HepG2 (cell line): Measurements from ENCODE around the gene FAM171A2. TPM values are rescaled to one million over a fixed set of nuclear protein-coding genes. Genes with fewer than 3 reads are reported as not detected.

Experiments
- ATAC-seq: fragments of 200-7000 bp; cut with Tn5 transposase; 3 replicates; pipeline ENCODE4 v1.9.1; 2020; ENCODE audit warnings: mild to moderate bottlenecking, moderate library complexity
- BruUV-seq: library from RNA; stranded (reverse); fragments of 400-500 nt; replicated peaks from 2 replicates; lab custom pipeline; 2021; lab: Mats Ljungman, UMichigan
- CTCF ChIA-PET: fragments of 300-600 bp; formaldehyde crosslinking; extraction: SDS; loops from one replicate; lab custom pipeline; 2021; ENCODE audit warnings: low total read pairs, inconsistent platforms, low intra/inter-chr PET ratio; lab: Yijun Ruan, JAX
- POLR2A ChIA-PET: fragments of 350-600 bp; sonication (Branson Sonifier 250); formaldehyde crosslinking; loops from one replicate; lab custom pipeline; 2020; ENCODE audit warnings: antibody characterized with exemption, inconsistent platforms; lab: Yijun Ruan, JAX
- DNase-seq: peaks from one replicate; pipeline ENCODE4 v3.0.0-alpha.2; 2015; ENCODE audit warnings: low spot score
- FAIRE-seq: peaks from 3 replicates; lab custom pipeline; 2011; peaks lifted over from hg19 to GRCh38; lab: Jason Lieb, UNC
- H2AFZ ChIP-seq: one replicate; pipeline ENCODE4 v1.6.1; 2011; ENCODE audit warnings: low read length, inconsistent platforms
- H3K27ac ChIP-seq: fragments of 300-600 bp; 3 replicates; pipeline ENCODE4 v1.8.0; 2011; ENCODE audit warnings: mixed run types, mild to moderate bottlenecking, mixed read lengths, low read length, inconsistent platforms; ENCODE audit not compliant: insufficient read depth; ENCODE audit errors: extremely low read length
- H3K27me3 ChIP-seq, 2 experiments: fragments of 200-600 bp in 1 of 2; 2 replicates in 1 of 2; 3 replicates in 1 of 2; pipeline versions ENCODE4 v1.6.0 to v1.8.0; 2011; ENCODE audit warnings: low read length in 2 of 2, mild to moderate bottlenecking in 2 of 2, moderate library complexity in 2 of 2, inconsistent platforms in 1 of 2; ENCODE audit not compliant: insufficient read depth in 2 of 2, control insufficient read depth in 1 of 2
- H3K36me3 ChIP-seq, 2 experiments: fragments of 200-600 bp in 1 of 2; replicated peaks in 1 of 2; 2 replicates in 1 of 2; 3 replicates in 1 of 2; pipeline versions ENCODE4 v1.5.1 to v1.8.0; 2011; ENCODE audit warnings: low read length in 2 of 2, inconsistent platforms in 1 of 2; ENCODE audit not compliant: insufficient read depth in 2 of 2, control insufficient read depth in 1 of 2
- H3K4me1 ChIP-seq: 2 replicates; pipeline ENCODE4 v1.5.1; 2012; ENCODE audit warnings: low read length, inconsistent platforms; ENCODE audit not compliant: insufficient read depth
- H3K4me2 ChIP-seq: 2 replicates; pipeline ENCODE4 v1.6.0; 2011; ENCODE audit warnings: low read depth, low read length, inconsistent platforms
- H3K4me3 ChIP-seq, 3 experiments: fragments of 200-600 bp in 1 of 3; sonication (generic), shearing (Covaris generic) in 1 of 3; replicated peaks in 1 of 3; 2 replicates each; pipeline ENCODE4 v1.5.1; 2011 to 2016; ENCODE audit warnings: low read length in 3 of 3, inconsistent platforms in 2 of 3, low read depth in 2 of 3, mild to moderate bottlenecking in 2 of 3, control low read depth in 1 of 3, mixed read lengths in 1 of 3; ENCODE audit not compliant: insufficient read depth in 1 of 3
- H3K79me2 ChIP-seq: one replicate; pipeline ENCODE4 v1.6.1; 2011; ENCODE audit warnings: low read length, inconsistent platforms; ENCODE audit not compliant: insufficient read depth
- H3K9ac ChIP-seq: 2 replicates; pipeline ENCODE4 v1.6.0; 2011; ENCODE audit warnings: mild to moderate bottlenecking, low read depth, low read length, inconsistent platforms; ENCODE audit not compliant: insufficient read depth
- H3K9me3 ChIP-seq: 2 replicates; pipeline ENCODE4 v1.5.1; 2012; ENCODE audit warnings: mild to moderate bottlenecking, low read length
- H4K20me1 ChIP-seq: 2 replicates; pipeline ENCODE4 v1.6.0; 2011; ENCODE audit warnings: inconsistent platforms, mild to moderate bottlenecking, low read length, moderate library complexity; ENCODE audit not compliant: insufficient read depth
- MAFF ChIP-seq: IDR thresholded peaks from 2 replicates; pipeline ENCODE4 v1.6.1; 2011; ENCODE audit warnings: low read depth, low read length, improper control_type of control experiment
- MAFK ChIP-seq, 2 experiments: IDR thresholded peaks in 1 of 2; conservative IDR thresholded peaks in 1 of 2; 2 replicates each; pipeline ENCODE4 v1.6.1; 2011; ENCODE audit warnings: improper control_type of control experiment in 2 of 2, low read length in 2 of 2
- NFKB2 ChIP-seq: sonication (generic); formaldehyde crosslinking; IDR thresholded peaks from 2 replicates; pipeline ENCODE4 v1.4.0; 2020; ENCODE audit warnings: missing genetic modification reagents, borderline replicate concordance
- NRL ChIP-seq: sonication (generic); formaldehyde crosslinking; IDR thresholded peaks from 2 replicates; pipeline ENCODE4 v1.5.0; 2020; ENCODE audit warnings: missing genetic modification reagents, mild to moderate bottlenecking, moderate library complexity, borderline replicate concordance
- ZC3H13 ChIP-seq: sonication (generic); formaldehyde crosslinking; IDR thresholded peaks from 2 replicates; pipeline ENCODE4 v1.8.1; 2023; ENCODE audit warnings: mild to moderate bottlenecking, missing genetic modification reagents, moderate library complexity
- ZNF225 ChIP-seq: sonication (generic); formaldehyde crosslinking; IDR thresholded peaks from 2 replicates; pipeline ENCODE4 v1.4.0; 2020; ENCODE audit warnings: mild to moderate bottlenecking, missing genetic modification reagents
- ZNF790 ChIP-seq: sonication (generic); formaldehyde crosslinking; IDR thresholded peaks from 2 replicates; pipeline ENCODE4 v1.8.0; 2022; ENCODE audit warnings: missing genetic modification reagents, mild to moderate bottlenecking, borderline replicate concordance
- ZNF891 ChIP-seq: sonication (generic); formaldehyde crosslinking; IDR thresholded peaks from 2 replicates; pipeline ENCODE4 v1.5.0; 2020; ENCODE audit warnings: mild to moderate bottlenecking, missing genetic modification reagents
- WGBS: methylation state at CpG from one replicate; pipeline ENCODE4 v1.1.6; 2017; ENCODE audit warnings: low lambda C conversion rate; 5-methylcytosine and 5-hydroxymethylcytosine counted together
- in situ Hi-C: cut with HindIII; loops from 2 replicates; pipeline ENCODE4 v1.10.0; 2017; ENCODE audit warnings: low pct_unique_long_range_greater_than_20kb; ENCODE audit not compliant: extremely low pct_ligation_motif_present
- intact Hi-C: fragments of 100-400 bp; cut with micrococcal nuclease; formaldehyde crosslinking; loops from one replicate; pipeline ENCODE4 v1.10.0; 2022; ENCODE audit not compliant: unreplicated experiment
- polyA plus RNA-seq, 8 experiments: library from polyadenylated mRNA; depleted of rRNA in 3 of 8; stranded (reverse) in 7 of 8; unstranded in 1 of 8; fragments of >200 nt; fragmentation: Illumina TruSeq in 4 of 8; extraction: Trizol in 4 of 8; gene quantifications; 2 replicates each; pipeline versions ENCODE4 v1.2.1 to v1.2.3, GENCODE V29; 2011 to 2016; ENCODE audit warnings: low read depth in 4 of 8, missing spikeins in 1 of 8, mixed read lengths in 1 of 8; ENCODE audit not compliant: insufficient read depth in 1 of 8
- total RNA-seq, 5 experiments: library from RNA; depleted of rRNA; stranded (reverse); fragments of >200 nt; fragmentation: Illumina TruSeq; extraction: Trizol; gene quantifications; 2 replicates each; pipeline ENCODE4 v1.2.3, GENCODE V29; 2016; ENCODE audit warnings: low read depth in 1 of 5
- TF ChIP-seq, protein P1 (sequence below): sonication (generic); formaldehyde crosslinking; IDR thresholded peaks from 2 replicates; pipeline ENCODE4 v1.9.0; 2022; ENCODE audit warnings: missing genetic modification reagents, mild to moderate bottlenecking, borderline replicate concordance

FAM171A2 gene
- total and polyA plus RNA-seq, 2 of the 13 experiments (the other 11 are each of a cell fraction or from before 2014, with no cell fraction given): 1.8 to 3.6 TPM

GRCh38 chr17:44362459-44362948, 1.1 kb downstream of the FAM171A2 start (continued):
- TF ChIP-seq ZNF790 (CRISPR knock-in tag): 0 out of 2 replicates have a peak, but pooled peaks have one; percentile 49
- TF ChIP-seq ZC3H13: 0 out of 2 replicates have a peak, but pooled peaks have one; percentile 7
- no peak for TF ChIP-seq ZNF225

- Histone ChIP-seq H3K4me1 (peaks cover 41% of the 10 kb centered on the region), H2AFZ (no peak overlapping the region), H3K79me2 (no peaks in the 10 kb centered on the region), H3K36me3 (no peaks in the 10 kb centered on the region), H3K27me3 (peaks cover 1 to 14% of the 10 kb centered on the region in 2 experiments; a peak in 3 of 5 replicates), H3K4me2 (peak overlapping the region; percentile 52; the same call in 1 of the 2 replicates), H3K9me3 (no peaks in the 10 kb centered on the region)
- CTCF ChIA-PET: no interaction called here
- POLR2A ChIA-PET: interaction anchor here (1.7 to 3.2 kb wide), 3 partner anchors 10 to 24 kb away, joined by 4 to 19 read pairs (median 6); partner anchors contain the start of gene GRN
- FAIRE-seq (no peak), DNase-seq (no peak), ATAC-seq (no peak)
- 34% methylated on average over 10 of the region's 11 CpGs for WGBS
- intact Hi-C loops: no loop called here
- in situ Hi-C loops: no loop called here
- TF ChIP-seq NFKB2 (CRISPR knock-in tag) (no peak), MAFK (conservative IDR thresholded peaks at IDR 0.05 in 1 of 2, IDR thresholded peaks at IDR 0.05 in 1 of 2; ENCODE audit: low read length in 2 of 2) (peak in 1 of 2 experiments; percentile 62; a peak in 3 of 4 replicates), ZNF891 (CRISPR knock-in tag) (0 out of 2 replicates have a peak, but pooled peaks have one; percentile 25), MAFF (0 out of 2 replicates have a peak, but pooled peaks have one; percentile 25), NRL (CRISPR knock-in tag) (0 out of 2 replicates have a peak, but pooled peaks have one; percentile 38)
- TF ChIP-seq, protein P1, sequence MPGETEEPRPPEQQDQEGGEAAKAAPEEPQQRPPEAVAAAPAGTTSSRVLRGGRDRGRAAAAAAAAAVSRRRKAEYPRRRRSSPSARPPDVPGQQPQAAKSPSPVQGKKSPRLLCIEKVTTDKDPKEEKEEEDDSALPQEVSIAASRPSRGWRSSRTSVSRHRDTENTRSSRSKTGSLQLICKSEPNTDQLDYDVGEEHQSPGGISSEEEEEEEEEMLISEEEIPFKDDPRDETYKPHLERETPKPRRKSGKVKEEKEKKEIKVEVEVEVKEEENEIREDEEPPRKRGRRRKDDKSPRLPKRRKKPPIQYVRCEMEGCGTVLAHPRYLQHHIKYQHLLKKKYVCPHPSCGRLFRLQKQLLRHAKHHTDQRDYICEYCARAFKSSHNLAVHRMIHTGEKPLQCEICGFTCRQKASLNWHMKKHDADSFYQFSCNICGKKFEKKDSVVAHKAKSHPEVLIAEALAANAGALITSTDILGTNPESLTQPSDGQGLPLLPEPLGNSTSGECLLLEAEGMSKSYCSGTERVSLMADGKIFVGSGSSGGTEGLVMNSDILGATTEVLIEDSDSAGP: peak; percentile 26; the same call in 1 of the 2 replicates
- TF ChIP-seq, all 625 proteins: peak for 5
- no peak overlapping the region for H3K27ac ChIP-seq
- BruUV-seq: no TSS peak
- no peak overlapping the region for H3K9ac ChIP-seq
- H3K4me3 ChIP-seq: 0 out of 6 replicates have a peak overlapping the region, but pooled peaks of 1 of the 3 experiments have one; percentile 82
- no peaks in the 10 kb centered on the region for H4K20me1 ChIP-seq
Observed at GRCh38 chr17:44361292-44362260, 2.1 kb downstream of the FAM171A2 start.
